ENCODE measurements around the gene MPPED2. TPM values are rescaled to one million over a fixed set of nuclear protein-coding genes. Genes with fewer than 3 reads are reported as not detected.
"Not testable (repeated sequence)": the region's sequence is repeated elsewhere in the genome, so short reads cannot be mapped to it uniquely, and the experiment has no call there.

The MPPED2 gene
- total RNA-seq, 2 experiments from 2014 or later = 0.30 to 0.54 TPM

- ChIA-PET POLR2A (no interaction called here), CTCF (no interaction called here)
- intact Hi-C loops (cut with DNase I, micrococcal nuclease) = no loop called here
- Mint-ChIP-seq H3K4me1 (no peaks in the 10 kb centered on the region), H3K9me3 (ENCODE audit: low read depth) (no peaks in the 10 kb centered on the region), H3K27ac (no peak overlapping the region), H3K27me3 (peaks cover 1% of the 10 kb centered on the region), H3K4me3 (no peak overlapping the region), H3K36me3 (ENCODE audit: low read depth) (no peaks in the 10 kb centered on the region)
- DNase-seq = no peak
- no peak for ATAC-seq
Observed at GRCh38 chr11:30573951-30574350, 12.2 kb downstream of the MPPED2 start.

DNA sequence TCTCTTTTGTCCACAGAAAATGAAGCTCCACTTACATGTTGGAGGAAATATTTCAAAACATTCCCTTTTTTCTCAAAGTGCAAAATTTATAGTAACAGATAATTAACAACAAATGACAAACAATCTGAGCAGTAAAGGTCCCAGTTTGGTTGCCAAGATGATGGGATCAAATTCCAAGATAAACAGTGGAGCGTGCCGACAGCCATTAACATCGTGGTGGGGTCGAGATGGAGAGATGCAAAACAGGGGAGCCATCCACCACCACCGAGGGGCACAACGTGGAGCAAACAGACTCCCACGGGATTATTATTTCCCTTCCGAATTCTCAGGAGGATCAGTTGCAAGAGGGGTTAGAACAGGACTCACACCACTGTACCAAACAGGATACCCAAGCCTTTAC is 17.2 kb downstream of the MPPED2 start:
- no peaks in the 10 kb centered on the region for H3K4me1 Mint-ChIP-seq
- ChIA-PET CTCF (no interaction called here), POLR2A (no interaction called here)
- ATAC-seq (no peak), DNase-seq (no peak)
- H3K27me3 Mint-ChIP-seq = peaks cover 2% of the 10 kb centered on the region
- intact Hi-C loops (cut with DNase I, micrococcal nuclease) = no loop called here
- no peak overlapping the region for H3K27ac Mint-ChIP-seq
- no peak overlapping the region for H3K4me3 Mint-ChIP-seq
- H3K9me3 Mint-ChIP-seq (ENCODE audit: low read depth) = no peaks in the 10 kb centered on the region
- H3K36me3 Mint-ChIP-seq (ENCODE audit: low read depth) = no peaks in the 10 kb centered on the region

DNA sequence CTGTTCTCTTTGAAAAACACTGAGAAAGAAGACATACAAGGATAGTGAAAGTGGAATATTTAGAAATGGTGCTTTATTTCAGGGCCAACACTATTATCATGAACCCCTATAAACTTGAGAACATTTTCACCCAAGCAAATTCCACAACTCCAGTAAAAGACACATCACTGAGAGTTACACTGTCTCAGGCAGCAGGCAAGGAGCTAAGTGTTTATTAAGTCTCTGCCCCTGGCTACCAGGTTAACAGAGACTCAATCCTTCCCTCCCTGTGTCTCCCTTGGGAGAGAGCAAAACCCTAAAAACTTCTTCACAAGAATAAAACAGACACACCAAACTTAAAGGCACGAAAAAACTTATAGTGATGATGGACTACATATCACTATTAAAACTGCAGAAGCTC is 18.5 kb downstream of the MPPED2 start:
- Mint-ChIP-seq H3K27me3 (peaks cover 4% of the 10 kb centered on the region), H3K27ac (no peak overlapping the region)
- no peak for ATAC-seq

DNA sequence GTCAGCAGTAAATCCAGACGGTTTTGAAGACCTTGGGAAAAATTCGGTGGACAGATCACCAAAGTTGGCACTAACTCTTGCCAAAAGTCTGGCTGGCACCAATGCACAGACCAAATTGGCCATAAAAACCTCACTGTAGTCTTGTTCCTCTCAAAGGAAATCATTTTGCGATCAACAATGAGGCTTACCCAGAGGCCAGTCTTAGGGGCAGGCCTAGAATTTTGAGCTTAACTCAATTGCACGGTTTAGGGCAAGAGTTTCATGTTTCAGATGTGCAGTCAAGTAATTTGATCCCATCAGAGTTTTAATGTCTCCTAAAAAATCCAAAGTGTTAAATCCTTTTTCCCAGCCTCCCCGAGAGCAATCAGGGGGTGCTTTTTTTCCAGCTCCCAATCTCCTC is 19.0 kb downstream of the MPPED2 start:
- Mint-ChIP-seq H3K27ac (no peak overlapping the region), H3K4me1 (no peaks in the 10 kb centered on the region), H3K36me3 (ENCODE audit: low read depth) (no peaks in the 10 kb centered on the region), H3K9me3 (ENCODE audit: low read depth) (no peaks in the 10 kb centered on the region), H3K27me3 (peaks cover 4% of the 10 kb centered on the region), H3K4me3 (no peak overlapping the region)
- intact Hi-C loops (cut with DNase I, micrococcal nuclease) = no loop called here
- no peak for DNase-seq
- CTCF ChIA-PET = no interaction called here
- ATAC-seq = no peak
- POLR2A ChIA-PET = interaction anchor here (0.5 kb wide), 1 partner anchor 1953 kb away, joined by 3 read pairs; no protein-coding TSS in a partner anchor

More for the DNA sequence above, 18.5 kb downstream of the MPPED2 start:
- Mint-ChIP-seq H3K4me3 (no peak overlapping the region), H3K36me3 (ENCODE audit: low read depth) (no peaks in the 10 kb centered on the region), H3K4me1 (no peaks in the 10 kb centered on the region), H3K9me3 (ENCODE audit: low read depth) (no peaks in the 10 kb centered on the region)
- POLR2A ChIA-PET = no interaction called here
- intact Hi-C loops (cut with DNase I, micrococcal nuclease) = no loop called here
- CTCF ChIA-PET = no interaction called here
- no peak for DNase-seq

- Mint-ChIP-seq H3K4me1 (no peaks in the 10 kb centered on the region), H3K27ac (no peak overlapping the region), H3K27me3 (peaks cover 4% of the 10 kb centered on the region), H3K9me3 (ENCODE audit: low read depth) (no peaks in the 10 kb centered on the region), H3K36me3 (ENCODE audit: low read depth) (no peaks in the 10 kb centered on the region), H3K4me3 (no peak overlapping the region)
- intact Hi-C loops (cut with DNase I, micrococcal nuclease) = no loop called here
- ChIA-PET CTCF (no interaction called here), POLR2A (interaction anchor here (0.5 kb wide), 1 partner anchor 1953 kb away, joined by 3 read pairs; no protein-coding TSS in a partner anchor)
- DNase-seq (no peak), ATAC-seq (no peak)
Observed at GRCh38 chr11:30566482-30566881, 19.7 kb downstream of the MPPED2 start.

GRCh38 chr11:30565027-30565426 is 21.1 kb downstream of the MPPED2 start:
- no peaks in the 10 kb centered on the region for H3K9me3 Mint-ChIP-seq (ENCODE audit: low read depth)
- DNase-seq = no peak
- no peak overlapping the region for H3K27ac Mint-ChIP-seq
- H3K27me3 Mint-ChIP-seq = peaks cover 4% of the 10 kb centered on the region
- no peak overlapping the region for H3K4me3 Mint-ChIP-seq
- H3K4me1 Mint-ChIP-seq = no peaks in the 10 kb centered on the region
- intact Hi-C loops (cut with DNase I, micrococcal nuclease) = no loop called here
- no peak for ATAC-seq
- POLR2A ChIA-PET = no interaction called here
- CTCF ChIA-PET = no interaction called here
- no peaks in the 10 kb centered on the region for H3K36me3 Mint-ChIP-seq (ENCODE audit: low read depth)

DNA sequence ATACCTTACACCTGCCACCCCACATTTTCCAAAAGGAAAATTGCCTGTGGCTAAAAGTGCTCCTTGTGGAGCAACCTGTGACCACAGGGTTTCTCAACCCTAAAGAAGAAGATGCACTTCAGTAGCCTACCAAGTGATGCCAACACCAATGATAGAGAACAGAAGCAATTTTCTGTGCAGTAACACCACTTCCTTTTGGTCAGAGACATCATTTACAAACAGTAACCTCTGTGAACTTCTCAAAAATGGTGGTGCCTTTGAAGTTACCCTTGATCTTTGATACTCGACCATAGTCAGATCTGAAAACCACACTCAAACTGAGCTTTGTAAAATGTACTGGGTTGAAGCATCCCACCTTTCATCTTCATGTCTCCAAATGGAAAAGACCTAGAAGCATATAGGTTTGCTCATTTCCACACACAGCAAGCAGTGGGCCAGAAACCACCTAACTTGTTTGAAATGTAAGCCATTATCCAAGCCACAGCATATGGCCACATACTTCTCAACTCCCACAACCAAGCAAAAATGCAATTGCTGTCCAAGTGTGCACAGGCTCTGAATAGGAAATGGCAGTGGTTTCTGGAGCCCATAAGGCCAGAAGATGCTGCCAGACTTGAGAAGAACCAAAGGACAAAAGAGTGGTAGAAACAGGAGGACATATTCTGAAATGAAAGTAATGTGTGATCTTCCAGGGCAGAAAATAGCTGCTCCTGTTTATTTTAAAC is 24.3 kb downstream of the MPPED2 start:
- no peak for DNase-seq
- H3K36me3 Mint-ChIP-seq (ENCODE audit: low read depth) = no peaks in the 10 kb centered on the region

DNA sequence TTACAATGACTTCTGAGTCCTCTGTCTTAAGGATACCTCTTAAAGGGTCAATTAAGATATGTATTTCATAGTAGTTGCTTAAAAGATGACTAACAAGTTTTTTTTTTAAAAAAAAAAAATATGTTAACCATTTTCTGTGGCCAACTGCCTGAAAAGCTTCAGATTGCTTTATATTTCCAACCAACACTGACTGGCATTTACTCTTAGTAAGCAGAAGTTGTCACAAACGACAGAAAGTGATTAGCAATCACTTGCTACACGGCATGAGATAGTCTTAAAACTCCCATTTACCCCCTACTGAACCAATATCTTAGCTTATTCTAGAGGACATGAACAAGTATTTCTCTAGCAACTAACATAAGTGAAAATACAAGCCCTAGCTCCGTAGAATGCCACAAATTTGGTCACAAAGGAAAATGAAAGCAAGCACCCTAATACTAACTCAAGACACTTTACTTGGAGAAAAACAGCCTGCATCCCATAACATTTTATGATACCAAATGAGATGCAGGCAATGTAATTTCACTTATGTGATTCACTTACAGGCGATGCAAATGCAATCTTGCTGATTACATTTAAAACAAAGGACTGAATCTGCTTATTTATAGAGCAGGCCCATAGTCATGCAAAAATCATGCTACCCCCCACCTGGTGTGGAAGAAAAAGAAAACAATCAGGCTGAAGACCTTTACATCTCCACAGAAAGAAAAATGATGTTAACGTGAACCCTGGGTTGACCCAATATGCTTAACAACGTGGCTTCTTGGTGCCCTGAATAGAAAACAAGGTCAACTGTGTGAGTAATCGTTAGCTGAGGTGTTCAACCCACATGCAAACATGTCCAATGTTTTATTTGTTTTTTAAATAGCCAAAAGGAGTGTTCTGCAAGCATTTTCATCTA is 25.7 kb downstream of the MPPED2 start:
- Mint-ChIP-seq H3K27me3 (peaks cover 2% of the 10 kb centered on the region), H3K4me3 (no peak overlapping the region), H3K27ac (no peak overlapping the region), H3K4me1 (no peaks in the 10 kb centered on the region), H3K36me3 (ENCODE audit: low read depth) (no peaks in the 10 kb centered on the region), H3K9me3 (ENCODE audit: low read depth) (no peaks in the 10 kb centered on the region)
- intact Hi-C loops (cut with DNase I, micrococcal nuclease) = no loop called here
- ChIA-PET POLR2A (no interaction called here), CTCF (interaction anchor here (0.6 to 0.8 kb wide), 2 partner anchors 81 to 279 kb away, joined by 3 to 4 read pairs; no protein-coding TSS in a partner anchor)
- ATAC-seq (no peak), DNase-seq (no peak)

More for the DNA sequence above, 24.3 kb downstream of the MPPED2 start:
- ATAC-seq = peak; percentile 19
- H3K27ac Mint-ChIP-seq = no peak overlapping the region
- ChIA-PET POLR2A (no interaction called here), CTCF (no interaction called here)
- no peaks in the 10 kb centered on the region for H3K4me1 Mint-ChIP-seq
- intact Hi-C loops (cut with DNase I, micrococcal nuclease) = no loop called here
- no peaks in the 10 kb centered on the region for H3K9me3 Mint-ChIP-seq (ENCODE audit: low read depth)
- H3K4me3 Mint-ChIP-seq = no peak overlapping the region
- peaks cover 2% of the 10 kb centered on the region for H3K27me3 Mint-ChIP-seq

GRCh38 chr11:30559004-30559403 is 27.1 kb downstream of the MPPED2 start:
- no peaks in the 10 kb centered on the region for H3K4me1 Mint-ChIP-seq
- CTCF ChIA-PET = no interaction called here

GRCh38 chr11:30554587-30554986 is 31.6 kb downstream of the MPPED2 start:
- H3K4me3 Mint-ChIP-seq; ATAC-seq; CTCF ChIA-PET; H3K27me3 Mint-ChIP-seq; intact Hi-C loops (cut with DNase I, micrococcal nuclease); H3K9me3 Mint-ChIP-seq (ENCODE audit: low read depth); H3K36me3 Mint-ChIP-seq (ENCODE audit: low read depth); H3K4me1 Mint-ChIP-seq; DNase-seq; POLR2A ChIA-PET; H3K27ac Mint-ChIP-seq: not testable (repeated sequence)

More at GRCh38 chr11:30559004-30559403, 27.1 kb downstream of the MPPED2 start:
- no peak for DNase-seq
- H3K4me3 Mint-ChIP-seq = no peak overlapping the region
- no peaks in the 10 kb centered on the region for H3K9me3 Mint-ChIP-seq (ENCODE audit: low read depth)
- H3K27ac Mint-ChIP-seq = no peak overlapping the region
- no peak for ATAC-seq
- H3K36me3 Mint-ChIP-seq (ENCODE audit: low read depth) = no peaks in the 10 kb centered on the region
- H3K27me3 Mint-ChIP-seq = peaks cover 2% of the 10 kb centered on the region
- intact Hi-C loops (cut with DNase I, micrococcal nuclease) = no loop called here
- POLR2A ChIA-PET = no interaction called here

GRCh38 chr11:30553521-30554110 is 32.5 kb downstream of the MPPED2 start:
- H3K36me3 Mint-ChIP-seq (ENCODE audit: low read depth) = no peaks in the 10 kb centered on the region
- no peaks in the 10 kb centered on the region for H3K27me3 Mint-ChIP-seq
- H3K4me3 Mint-ChIP-seq = no peak overlapping the region
- CTCF ChIA-PET = no interaction called here
- ATAC-seq (no peak), DNase-seq (no peak)
- H3K4me1 Mint-ChIP-seq = no peaks in the 10 kb centered on the region
- no peak overlapping the region for H3K27ac Mint-ChIP-seq
- intact Hi-C loops (cut with DNase I, micrococcal nuclease) = no loop called here
- POLR2A ChIA-PET = no interaction called here
- H3K9me3 Mint-ChIP-seq (ENCODE audit: low read depth) = no peaks in the 10 kb centered on the region

DNA sequence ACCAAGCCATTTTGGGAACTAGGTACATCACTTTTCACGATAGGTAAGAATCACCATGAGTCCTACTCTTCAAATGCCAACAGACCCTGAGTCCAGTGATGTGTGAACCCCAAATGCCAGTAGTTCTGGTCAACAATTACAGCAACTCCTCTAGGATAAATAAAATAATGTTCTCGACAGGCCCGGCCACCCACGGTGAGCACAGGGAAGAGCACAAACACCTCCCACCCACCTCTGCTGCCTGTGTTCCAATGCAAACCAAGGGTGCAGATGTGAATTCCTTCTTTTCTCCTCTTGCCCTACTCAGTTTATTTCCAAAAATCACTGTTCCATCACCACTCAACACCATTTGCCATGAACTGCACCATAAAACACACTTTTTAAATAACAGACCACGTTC is 33.3 kb downstream of the MPPED2 start:
- intact Hi-C loops (cut with DNase I, micrococcal nuclease) = no loop called here
- no peak for ATAC-seq
- Mint-ChIP-seq H3K4me1 (no peaks in the 10 kb centered on the region), H3K36me3 (ENCODE audit: low read depth) (no peaks in the 10 kb centered on the region), H3K27me3 (no peaks in the 10 kb centered on the region), H3K27ac (no peak overlapping the region), H3K9me3 (ENCODE audit: low read depth) (no peaks in the 10 kb centered on the region), H3K4me3 (no peak overlapping the region)
- CTCF ChIA-PET = no interaction called here
- POLR2A ChIA-PET = no interaction called here
- no peak for DNase-seq
